Measurements from ENCODE around the gene HNRNPUL1.
"Not testable (repeated sequence)": the region's sequence is repeated elsewhere in the genome, so short reads cannot be mapped to it uniquely, and the experiment has no call there.

The HNRNPUL1 gene

DNA sequence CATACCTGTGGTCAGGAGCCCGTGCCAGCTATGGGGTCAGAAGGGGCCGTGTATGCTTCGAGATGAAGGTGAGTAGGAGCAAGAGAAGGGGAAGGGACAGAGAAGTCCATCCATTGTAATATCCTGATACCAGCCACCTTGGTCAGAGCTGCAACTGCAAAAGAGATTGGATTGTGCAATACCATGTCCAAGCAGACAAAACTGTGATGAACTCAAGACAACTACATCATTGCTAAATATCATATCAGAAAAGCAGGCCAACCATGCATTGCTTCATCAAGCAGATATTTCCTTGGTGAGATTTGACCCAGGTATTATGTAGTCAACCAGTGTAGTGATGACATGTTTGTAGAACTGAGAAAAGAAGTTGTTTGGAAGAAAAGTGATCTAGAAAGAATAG, 12.1 kb downstream of the HNRNPUL1 start:
- DNase-seq (ENCODE audit: low read depth in 3 of 3) = no peak

DNA sequence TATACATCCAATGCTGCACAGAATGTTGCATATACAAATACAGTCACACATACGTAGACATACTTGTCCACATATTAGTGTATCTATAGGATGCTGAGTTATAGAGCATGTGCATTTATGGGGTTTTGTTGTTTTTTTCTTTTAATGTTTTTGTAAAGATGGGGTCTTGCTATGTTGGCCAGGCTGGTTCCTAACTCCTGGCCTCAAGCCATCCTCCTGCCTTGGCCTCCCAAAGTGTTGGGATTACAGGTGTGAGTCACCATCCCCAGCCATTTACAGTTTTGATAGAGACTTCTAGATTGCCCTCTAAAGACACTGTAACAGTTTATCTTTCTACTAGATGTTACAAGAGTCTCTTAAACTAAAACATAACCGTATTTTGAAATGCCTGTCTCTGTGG, 14.3 kb downstream of the HNRNPUL1 start:
- DNase-seq (ENCODE audit: low read depth in 3 of 3) = no peak

DNA sequence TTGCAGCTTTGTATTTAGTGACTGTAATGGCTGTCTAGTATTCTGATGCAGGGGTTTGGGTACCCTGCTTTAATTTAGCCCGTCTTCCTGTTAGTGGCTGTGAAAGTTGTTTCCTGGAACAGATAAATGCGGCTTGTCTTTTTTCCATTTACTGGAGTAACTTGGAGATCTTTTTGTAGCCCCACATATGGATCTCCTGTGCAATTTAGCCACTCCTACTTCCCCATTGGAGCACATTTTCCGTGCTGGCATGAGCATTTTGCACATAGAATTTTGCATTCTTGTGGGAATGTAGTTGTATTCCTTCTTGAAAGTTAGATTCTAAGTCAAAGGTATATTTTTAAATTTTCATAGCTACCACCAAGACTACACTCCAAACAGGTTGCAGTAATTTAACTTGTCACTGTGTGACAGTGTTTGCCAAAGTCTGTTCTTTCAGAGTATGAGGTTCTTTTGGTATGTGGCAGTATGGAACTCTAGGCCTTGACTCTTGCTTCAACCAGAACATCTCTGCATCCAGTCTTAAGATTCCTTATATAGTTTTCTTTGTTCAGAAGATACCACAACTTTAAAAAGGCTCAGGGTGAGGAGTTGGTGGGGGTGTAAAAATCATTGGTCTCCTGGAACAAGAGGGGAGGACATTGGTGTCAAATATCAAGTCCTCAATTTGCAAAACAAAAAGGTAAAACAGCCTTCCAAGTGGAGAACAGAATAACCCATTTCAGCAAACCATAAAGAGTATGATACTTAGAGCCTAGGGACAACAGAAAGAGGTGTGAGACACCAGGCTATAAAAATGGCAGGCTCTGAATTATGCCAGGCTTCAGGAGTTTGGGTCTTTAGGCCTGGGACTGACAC, 24.7 kb downstream of the HNRNPUL1 start:
- DNase-seq (ENCODE audit: low read depth in 3 of 3) = no peak

DNA sequence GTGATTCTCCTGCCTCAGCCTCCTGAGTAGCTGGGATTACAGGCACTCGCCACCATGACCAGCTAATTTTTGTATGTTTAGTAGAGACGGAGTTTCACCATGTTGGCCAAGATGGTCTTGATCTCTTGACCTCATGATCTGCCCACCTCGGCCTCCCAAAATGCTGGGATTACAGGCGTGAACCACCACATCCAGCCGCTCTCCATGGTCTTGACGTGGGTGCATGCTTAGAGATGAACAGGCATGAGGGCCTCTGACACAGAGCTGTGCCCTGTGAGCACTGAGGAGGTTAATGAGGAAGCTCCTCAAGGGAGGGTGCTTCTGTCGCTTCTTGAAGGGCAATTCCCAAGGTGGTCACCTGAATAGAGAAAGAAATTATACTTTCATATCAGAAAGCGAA, 25.6 kb downstream of the HNRNPUL1 start:
- not testable (repeated sequence) for DNase-seq (ENCODE audit: low read depth in 3 of 3)

- DNase-seq (ENCODE audit: low read depth in 3 of 3) = no peak
These were observed 30.2 kb downstream of the HNRNPUL1 start for GRCh38 chr19:41294393-41294792.

DNA sequence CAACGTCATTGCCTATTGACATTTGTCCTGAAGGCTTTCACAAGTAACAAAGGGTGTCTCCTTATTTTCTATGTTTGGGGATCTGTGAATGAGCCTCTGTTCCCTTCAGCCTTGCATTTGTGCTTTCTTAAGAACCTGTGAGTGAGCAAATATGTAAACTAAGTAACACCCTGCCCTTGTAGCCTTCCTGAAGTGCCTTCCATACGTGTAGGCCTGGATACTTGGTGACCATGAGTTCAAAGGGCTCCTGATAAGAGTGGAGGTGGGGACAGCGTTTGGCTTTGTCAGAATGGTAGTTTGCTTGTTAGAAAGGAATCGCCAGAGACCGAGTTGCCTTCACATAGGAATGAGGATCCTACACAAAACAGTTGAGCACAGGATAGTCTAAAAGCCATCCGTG, 31.3 kb downstream of the HNRNPUL1 start:
- no peak for DNase-seq (ENCODE audit: low read depth in 3 of 3)

GRCh38 chr19:41296433-41296871, 32.3 kb downstream of the HNRNPUL1 start:
- DNase-seq (ENCODE audit: low read depth in 3 of 3) = no peak

DNA sequence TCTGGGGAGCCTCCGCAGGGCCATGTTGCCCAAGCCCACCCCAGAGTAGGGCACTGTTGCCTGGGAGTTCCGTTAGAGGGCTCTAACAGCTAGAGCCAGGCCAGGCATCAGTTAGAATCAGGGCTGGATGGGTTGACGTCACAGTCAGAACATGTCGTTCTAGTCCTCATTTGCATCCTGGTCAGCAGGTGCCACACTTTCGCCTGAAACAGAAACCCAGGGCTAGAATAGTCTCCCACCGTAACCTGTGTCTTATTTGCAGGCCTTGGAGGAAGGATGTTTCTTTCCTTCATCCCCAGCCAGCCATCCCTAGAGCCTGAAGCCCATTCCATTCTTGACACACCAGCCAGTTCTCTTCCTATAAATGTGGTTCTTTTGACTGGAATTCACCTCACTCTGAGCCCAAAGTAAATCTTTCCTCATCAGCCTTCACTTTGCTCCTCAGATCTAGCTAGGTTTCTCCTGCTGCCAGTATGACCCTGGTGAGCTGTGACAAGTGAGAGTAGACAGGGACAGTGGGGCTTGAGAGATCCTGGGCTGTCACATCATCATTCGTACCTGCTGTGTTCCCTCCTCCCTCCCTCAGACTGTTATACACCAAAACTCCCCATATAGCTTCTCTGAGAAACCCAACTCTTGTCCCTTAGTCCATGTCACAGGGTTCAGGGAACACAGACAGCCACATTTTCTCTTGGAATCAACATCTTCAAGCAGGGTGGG, 33.6 kb downstream of the HNRNPUL1 start:
- DNase-seq (ENCODE audit: low read depth in 3 of 3) = no peak

GRCh38 chr19:41298348-41298964, 34.3 kb downstream of the HNRNPUL1 start:
- no peak for DNase-seq (ENCODE audit: low read depth in 3 of 3)

GRCh38 chr19:41299046-41299754, 35.0 kb downstream of the HNRNPUL1 start:
- DNase-seq (ENCODE audit: low read depth in 3 of 3) = no peak

GRCh38 chr19:41299755-41300089, 35.5 kb downstream of the HNRNPUL1 start:
- no peak for DNase-seq (ENCODE audit: low read depth in 3 of 3)

DNA sequence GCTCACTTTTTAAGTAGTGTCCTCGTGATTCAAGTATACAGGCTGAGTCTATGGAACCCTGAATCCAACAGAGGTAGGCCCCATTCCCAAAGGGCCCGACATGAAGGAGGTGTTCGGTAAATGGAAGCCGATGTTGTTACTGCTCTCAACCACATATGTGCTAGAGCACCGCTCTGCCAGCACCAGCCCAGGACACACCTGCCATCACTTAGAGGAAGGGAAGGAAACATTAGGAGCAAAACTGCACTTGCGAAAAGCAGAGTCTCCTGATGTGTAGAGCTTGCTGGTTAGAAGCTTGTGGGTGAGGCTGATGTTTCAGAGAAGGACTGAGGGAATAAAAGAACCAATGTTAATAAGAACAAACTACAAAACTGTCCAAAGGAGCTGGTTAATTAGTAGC, 36.4 kb downstream of the HNRNPUL1 start:
- DNase-seq (ENCODE audit: low read depth in 3 of 3) = no peak

DNA sequence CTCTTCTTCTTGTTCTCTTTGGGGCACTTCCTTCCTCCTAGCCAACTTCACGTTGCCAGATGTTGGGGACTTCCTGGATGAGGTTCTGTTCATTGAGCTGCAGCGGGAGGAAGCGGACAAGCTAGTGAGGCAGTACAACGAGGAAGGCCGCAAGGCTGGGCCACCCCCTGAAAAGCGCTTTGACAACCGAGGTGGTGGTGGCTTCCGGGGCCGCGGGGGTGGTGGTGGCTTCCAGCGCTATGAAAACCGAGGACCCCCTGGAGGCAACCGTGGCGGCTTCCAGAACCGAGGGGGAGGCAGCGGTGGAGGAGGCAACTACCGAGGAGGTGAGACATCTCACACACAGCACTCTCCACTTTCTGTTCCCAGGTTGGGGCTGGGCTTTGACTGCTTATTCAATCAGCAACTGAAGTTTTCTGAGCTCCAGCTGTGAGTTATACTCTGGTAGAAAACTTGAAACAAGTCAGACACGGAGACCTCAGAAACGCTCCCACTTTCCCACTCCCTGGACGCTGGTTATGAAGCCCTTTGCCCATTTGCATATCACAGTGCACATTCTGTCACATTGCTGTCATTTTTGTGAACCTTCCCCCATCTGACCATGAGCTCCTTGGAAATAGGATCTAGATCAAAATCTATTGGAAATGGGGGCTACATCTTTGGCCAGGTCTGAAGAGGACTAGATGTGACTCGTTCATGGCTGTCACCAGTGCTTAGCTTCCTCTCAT, 38.6 kb downstream of the HNRNPUL1 start:
- DNase-seq (ENCODE audit: low read depth in 3 of 3) = no peak

- no peak for DNase-seq (ENCODE audit: low read depth in 3 of 3)
These were observed 39.8 kb downstream of the HNRNPUL1 start for GRCh38 chr19:41303954-41304353.

- DNase-seq (ENCODE audit: low read depth in 3 of 3) = no peak
These were observed 40.7 kb downstream of the HNRNPUL1 start for GRCh38 chr19:41304706-41305483.

GRCh38 chr19:41305927-41306793, 42.0 kb downstream of the HNRNPUL1 start:
- no peak for DNase-seq (ENCODE audit: low read depth in 3 of 3)

DNA sequence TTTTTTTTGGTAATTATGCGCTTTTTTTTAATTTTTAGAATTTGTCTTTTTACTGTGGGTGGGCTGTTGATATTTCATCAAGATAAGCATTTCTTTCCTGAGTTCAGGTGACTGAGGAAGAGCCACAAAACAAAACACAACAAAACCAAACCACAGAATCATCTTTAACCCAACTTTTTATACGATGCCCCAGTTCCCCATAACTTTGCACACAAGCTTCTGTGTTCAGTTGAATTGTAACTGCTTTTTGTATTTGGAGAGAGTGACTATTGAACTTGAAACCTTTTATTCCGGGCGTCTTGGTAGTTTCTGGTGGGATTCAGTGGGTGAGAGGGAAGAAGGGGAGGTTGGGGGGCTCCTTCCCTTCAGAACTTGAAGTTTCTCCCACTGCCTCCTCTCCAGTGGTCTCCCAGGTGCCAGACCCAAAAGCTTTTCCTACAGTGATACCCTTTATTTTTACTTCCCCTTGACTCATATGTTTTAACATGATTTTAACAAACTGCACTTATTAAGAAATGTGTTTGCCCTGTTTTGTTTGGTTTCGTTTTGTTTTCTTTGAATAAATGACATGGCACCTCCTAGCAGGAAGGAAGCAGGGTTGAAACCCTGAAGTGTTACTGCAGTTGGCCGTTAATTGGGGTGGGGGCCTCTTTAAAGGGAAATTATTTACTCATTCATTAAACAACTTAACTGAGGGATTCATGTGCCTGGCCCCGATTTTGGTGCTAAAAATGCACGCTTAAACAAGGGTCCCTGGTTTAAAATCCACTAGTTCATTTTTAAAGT, 43.1 kb downstream of the HNRNPUL1 start:
- DNase-seq (ENCODE audit: low read depth in 3 of 3) = no peak

GRCh38 chr19:41307954-41308449, 43.8 kb downstream of the HNRNPUL1 start:
- no peak for DNase-seq (ENCODE audit: low read depth in 3 of 3)

Measured in stimulated activated CD4-positive, alpha-beta T cell treated with anti-CD3 and anti-CD28 coated beads, TNF-alpha, amount 100 ng/mL, for 4 hours (primary cell).